NCI-H187 (cell line): ENCODE measurements around the gene SELENOH.

Experiments
- DNase-seq, 2 experiments: peaks; one replicate each; lab custom pipeline; 2025; lab: John Stamatoyannopoulos, UW

Gene SELENOH

DNA sequence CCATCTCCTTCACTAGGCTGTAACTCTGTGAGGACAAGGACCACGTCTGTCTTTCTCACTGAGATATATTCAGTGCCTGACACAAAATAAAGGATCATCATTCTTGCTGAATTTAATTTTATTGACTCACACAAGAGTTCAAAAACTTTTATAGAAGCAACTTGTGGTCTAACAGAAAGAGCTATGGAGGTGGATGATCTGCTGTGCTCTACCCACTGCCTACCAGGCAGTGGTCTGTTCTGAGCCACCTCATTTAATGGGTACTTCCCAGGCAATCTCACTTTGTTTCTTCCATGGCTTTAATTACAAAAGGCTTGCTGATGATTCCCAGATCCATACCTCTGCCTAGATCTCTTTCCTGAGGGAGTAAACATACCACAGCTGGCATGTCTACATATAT is 5.6 kb downstream of the SELENOH start:
- no peak for DNase-seq

DNA sequence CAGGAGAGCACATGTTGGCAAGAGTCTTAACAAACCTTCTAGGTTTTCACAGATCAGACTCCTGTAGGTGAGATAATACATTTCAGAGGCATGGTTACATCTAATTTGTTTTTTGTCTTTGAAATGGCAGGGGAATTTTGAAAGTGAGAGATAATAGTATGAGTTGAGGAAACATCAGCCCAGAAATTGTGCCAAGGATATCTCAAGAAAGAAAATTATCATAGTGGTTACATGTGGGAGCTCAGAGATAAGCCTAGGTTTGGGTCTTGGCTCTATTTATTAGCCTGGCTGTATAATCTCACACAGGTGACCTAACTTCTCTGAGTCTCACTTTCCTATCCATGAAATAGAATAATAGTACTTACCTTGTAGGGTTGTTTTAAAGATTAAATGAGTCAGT is 9.9 kb downstream of the SELENOH start:
- DNase-seq = no peak

DNA sequence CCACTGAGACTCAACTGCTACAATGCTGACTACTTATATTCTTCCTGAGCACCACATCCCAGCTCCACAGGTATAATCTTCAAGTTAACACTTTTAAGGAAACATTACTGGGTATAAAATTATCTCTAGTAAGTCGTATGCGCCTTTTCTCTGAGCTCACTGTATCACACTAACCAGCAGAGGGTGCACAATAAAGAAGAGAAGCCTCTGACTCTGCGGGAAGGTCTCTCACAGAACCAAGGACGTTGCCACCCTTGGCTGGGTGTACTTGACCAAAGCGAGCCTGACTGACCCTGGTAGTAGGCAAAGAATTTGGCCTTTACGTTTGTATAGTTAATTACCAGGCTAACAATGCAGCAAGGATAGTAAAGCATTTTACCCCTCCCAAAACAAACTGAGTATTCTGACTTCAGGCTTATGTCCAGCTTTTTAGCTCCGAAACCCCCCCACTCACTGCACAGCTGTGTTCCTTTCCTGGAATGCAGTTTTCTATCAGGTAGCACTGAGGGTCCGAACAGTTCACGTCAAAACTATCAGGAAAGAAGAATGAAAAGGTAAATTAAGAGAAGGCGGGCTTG is 10.5 kb downstream of the SELENOH start, which contains the start of gene BTBD18:
BTBD18 (minus strand) TSS at position 144 of the 578 bp plus-strand sequence. CDS start 631 bp downstream, outside the sequence.
- no peak for DNase-seq

DNA sequence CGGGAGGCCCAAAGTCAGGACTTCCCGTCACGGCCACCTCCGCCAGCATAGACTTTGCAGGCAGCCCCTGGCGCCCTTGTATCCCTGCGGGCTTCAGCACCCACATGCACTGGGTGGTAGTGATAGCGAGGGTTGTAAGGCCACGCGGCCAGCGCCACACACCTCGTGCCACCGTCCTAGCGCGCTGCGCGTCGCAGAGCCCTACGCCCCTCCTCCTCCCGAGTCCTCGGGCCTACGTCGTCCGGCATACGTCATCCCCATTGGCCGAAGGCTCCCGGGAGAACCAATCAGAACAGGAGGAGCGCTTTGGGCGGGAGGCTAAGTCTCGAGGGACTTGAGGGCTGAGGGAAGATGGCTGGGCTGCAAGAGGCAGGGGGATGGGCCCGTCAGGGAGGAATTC is 11.7 kb downstream of the SELENOH start:
- DNase-seq = no peak

DNA sequence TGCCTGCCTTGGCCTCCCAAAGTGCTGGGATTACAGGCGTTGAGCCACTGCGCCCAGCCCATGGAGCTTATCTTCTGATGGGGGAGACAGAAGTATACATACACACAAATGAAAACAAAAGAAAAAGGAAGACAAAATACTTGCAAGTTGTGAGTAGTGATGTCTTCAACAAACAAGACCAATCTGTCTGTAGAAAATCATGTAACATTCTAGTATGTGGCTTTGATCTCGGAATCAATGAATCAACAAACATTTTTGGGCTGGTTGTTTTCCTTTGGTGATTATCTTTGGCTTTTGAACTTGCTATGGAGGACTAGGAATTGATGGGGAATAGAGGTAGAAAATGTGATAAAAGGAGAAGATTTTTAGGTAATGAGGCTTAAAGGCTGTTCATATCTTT is 16.9 kb downstream of the SELENOH start:
- DNase-seq = no peak

DNA sequence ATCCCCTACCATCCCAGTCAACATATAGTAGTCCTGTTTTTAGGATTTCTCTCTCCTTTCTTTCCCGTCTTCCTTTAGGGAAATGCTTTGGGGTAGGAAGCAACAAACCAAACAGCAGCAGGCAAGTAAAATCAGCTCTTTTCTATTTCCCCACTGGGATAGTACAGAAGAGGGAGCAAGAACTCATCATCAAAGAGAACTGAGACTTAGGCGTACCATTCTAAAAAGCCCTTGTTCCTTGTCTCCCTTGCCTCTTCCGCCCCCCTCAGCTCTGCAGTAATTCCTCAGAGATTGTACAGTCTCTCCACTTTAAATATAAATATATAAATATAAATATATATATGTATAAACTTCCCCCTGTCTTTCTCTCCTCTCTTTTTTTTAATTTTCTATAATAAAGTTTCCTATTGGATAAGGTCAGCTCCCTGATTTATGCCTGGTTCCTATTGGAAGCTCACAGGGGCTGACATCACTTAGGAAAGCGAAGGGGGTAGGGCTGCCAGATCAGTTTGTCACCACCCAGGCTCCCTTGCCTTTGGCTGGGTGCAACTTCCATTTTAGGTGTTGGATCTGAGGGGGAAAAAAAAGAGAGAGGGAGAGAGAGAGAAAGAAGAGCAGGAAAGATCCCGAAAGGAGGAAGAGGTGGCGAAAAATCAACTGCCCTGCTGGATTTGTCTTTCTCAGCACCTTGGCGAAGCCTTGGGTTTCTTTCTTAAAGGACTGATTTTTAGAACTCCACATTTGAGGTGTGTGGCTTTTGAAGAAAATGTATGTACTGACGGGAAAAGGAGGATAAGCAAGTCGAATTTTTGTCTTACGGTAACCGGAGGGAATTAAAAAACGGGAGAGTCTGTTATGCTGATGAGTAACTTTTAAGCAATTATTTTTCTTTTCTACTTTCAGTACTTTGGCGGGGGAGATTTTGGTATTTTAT is 20.3 kb downstream of the SELENOH start, which contains the start of gene CTNND1:
CTNND1 (plus strand) TSS at position 502 of the 934 bp plus-strand sequence. CDS start 29,677 bp downstream, outside the sequence.
- DNase-seq = no peak

DNA sequence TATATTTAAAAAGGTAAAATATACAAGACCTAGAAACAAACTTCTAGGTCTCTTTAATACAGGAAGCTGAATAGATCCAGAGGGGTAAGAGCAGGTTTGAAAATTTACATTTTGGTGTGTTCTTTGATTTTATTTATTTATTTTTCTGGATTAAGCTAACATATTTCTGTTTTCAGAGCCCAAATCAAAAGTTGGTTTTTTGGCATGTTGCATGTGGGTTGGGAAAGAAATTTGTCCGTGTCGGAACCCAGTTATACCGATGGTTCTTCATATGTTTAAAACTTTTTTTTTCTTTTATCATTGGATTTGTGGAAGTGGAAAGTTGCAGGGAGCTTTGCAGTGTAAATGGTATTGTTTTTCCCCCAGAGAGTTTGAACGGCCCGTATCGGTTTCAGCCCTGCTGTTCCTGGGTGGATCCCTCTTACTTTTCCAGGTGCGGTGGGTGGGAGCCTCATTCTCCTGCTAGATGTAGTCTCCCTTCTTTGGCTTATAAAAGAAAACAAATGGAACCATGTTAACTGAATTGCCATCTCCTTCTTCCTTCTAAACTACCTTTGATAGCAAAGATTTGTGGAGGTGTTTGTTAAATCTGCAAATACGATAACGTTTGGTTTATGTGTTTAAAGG is 21.1 kb downstream of the SELENOH start:
- no peak for DNase-seq

DNA sequence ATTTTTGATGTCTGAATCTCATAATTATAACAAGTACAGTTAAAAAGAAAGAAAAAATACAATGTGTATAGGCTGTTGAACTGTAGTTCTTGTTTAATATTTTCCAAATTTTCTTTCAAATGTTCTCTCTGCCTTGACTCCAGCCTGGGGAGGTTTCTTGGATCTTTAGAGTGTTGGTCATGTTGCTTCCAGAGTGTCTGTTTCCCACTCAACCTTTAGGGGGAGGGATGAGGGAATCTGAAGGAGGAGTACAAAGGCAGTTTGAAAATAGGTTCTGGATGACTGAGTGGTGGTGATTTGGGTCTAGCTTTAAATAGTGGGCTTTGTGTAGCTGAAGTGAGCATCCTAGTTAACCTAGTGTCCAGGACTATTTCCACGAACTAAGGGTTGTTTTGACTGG is 22.3 kb downstream of the SELENOH start:
- no peak for DNase-seq

DNA sequence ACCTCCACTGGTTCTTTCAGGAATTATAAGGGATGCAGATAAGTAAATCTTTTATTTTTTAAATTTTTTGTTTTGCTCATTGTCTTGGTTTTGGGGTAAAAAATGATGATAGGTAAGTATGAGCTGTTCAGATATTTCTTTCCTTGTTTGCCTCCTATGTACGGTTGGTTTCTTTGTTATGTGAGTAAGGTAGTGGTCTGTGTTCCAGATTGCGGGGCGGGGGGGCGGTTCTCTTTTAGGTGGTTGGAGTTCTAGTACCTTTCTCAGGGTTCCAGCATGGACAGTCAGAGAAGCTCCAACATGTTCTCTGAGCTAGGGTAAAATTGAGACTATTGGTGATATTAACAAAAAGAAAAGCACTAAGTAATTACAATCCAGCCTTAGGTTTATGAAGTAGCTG is 22.7 kb downstream of the SELENOH start:
- DNase-seq = no peak

DNA sequence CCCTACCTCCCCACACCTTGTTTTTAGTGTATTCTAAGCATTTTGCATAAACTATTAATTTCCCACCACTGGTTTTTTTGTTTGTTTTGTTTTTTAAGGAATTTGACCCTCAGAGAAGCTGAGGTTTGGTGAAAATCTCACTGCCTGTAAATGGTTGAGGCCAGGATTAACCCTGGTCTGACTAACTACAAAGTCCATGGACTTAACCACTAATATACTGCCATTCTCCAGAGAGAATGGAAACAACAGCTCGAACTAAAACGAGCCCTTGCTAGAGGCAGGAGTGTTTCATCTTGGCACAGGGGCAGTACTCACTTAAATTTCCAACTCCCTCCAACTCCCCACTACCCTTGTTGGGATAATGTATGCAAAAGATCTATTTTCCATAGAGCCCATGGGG is 23.3 kb downstream of the SELENOH start:
- no peak for DNase-seq

DNA sequence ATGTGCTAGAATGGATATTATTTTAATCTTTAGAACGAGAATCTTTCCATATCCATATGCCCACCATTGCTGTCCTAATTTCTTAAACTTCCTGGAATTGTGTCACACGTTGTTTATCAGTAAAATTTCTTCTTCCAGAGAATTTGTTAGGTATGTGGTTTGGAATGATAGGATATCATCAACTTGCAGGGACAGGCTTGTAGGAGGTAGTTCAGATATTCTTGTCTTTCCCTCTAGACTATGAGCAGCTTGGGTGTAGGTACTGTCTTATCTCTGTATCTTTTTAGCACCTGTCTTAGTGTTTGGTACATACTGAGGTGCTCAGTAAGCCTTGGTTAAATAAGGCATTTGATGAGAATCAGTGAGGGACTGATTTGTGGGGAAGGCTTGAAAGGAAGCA is 23.7 kb downstream of the SELENOH start:
- no peak for DNase-seq

DNA sequence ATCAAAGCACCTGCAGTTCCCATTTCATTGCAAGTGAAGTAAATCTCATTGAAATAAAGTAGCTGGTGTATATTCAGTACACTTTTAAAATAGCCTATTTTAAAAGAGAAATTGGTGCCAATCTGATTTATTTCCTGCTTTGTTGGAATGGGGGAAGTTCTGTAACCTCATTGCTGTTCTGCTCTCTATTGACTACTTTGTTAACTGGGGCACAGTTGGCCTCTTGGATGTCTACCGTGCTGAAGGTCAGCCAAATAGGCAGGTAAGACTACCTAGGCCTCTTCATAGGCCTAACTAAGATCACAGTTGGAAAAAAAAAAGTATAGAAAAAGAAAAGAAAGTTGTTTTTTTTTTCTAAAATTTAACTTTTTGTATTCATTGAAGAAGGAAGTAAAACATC is 29.5 kb downstream of the SELENOH start:
- DNase-seq = no peak

DNA sequence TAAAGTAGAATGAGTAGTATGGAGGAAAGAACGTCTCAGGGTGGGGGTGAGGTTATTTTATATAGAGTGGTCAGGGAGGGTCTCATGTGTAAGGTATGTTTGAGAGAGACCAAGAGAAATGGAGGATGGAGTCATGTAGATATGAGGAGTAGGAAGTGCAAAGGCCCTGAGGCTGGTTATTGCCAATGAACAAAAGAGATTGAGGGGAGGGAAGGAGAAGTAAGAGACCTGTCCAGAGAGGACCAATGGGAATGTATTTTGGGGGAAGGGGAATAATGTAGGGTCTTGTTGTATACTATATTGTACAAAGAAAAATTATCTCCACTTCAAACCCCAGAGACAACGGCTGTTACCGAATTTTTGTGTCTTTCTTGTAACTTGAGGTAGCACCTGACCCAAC is 30.1 kb downstream of the SELENOH start:
- DNase-seq = no peak

DNA sequence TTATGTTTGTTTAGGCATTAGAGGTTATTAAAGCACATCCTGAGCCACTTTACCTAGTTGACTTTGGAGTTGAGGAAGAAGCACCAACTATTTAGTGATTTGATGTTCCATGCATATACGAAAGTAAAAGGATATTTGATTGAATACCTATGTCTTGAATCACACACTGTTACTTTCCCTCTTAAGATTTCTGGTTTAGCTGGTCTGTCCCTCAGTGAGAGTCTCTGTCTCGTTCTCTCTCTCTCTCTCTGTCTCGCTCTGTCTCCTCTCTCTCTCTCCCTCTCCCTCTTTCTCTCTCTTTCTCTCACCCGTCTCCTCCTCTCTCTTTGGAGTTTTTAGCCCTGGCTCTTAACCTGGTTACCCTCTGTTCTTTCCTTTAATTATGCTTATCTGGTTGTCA is 31.3 kb downstream of the SELENOH start:
- DNase-seq = no peak

DNA sequence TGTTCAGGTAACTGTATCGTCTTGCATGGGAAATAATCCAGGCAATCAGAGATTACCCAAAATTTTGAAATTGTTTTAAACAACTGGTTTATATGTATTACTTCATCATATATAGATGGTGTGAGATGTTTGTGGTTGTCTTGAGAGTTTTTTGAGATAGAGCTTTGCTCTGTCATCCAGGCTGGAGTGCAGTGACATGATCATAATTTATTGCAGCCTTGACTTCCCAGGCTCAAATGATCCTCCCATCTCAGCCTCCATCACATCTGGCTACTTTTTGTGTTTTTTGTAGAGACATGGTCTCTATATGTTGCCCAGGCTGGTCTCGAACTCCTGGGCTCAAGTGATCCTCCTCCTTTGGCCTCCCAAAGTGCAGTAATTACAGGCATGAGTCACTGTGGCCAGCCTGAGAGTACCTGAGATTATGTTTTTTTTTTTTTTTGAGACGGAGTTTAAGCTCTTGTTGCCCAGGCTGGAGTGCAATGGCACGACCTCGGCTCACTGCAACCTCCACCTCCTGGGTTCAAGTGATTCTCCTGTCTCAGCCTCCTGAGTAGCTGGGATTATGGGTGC is 31.8 kb downstream of the SELENOH start:
- no peak for DNase-seq

DNA sequence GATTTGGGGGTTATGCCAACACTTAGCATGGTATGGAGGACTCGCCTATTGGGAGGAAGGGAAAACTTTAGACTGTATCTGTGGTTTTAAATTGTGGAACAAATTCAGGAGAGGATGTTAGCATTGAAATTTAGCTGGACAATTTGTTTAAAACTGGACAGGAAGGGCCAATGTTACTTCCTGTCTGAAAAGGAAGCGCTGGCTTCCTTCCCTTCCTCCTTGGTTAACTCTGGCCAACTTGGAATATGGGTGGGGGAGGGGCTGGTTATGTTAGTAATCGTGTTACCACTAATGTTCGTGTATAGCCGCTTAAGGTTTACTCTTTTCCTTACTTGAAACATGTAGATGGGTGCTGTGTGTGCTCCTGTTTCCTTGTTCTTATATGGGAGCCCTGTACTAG is 34.2 kb downstream of the SELENOH start:
- DNase-seq = no peak

DNA sequence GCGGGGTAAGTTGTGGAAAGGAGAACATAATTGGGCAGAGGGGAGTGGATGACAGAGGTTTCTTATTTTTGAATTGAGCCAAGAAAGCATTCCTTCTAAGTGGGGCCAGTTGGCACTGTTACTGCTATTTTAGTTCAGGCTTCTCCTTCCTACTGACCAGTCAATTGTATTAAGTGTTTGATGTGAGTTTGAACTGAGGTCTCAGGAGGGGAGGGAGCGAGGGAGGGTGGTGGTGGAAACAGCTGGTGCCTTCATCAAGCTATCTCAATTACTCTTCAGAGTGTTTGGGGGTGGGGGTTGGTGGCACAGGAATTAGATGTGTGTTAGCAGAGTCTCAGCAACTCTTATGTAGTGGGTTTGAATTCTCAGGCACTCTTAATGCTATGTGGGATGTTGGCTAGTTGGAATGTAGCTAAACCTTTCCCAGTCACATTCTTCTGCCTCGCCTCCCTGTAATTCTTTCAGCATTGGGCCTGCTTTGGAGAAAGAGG is 34.8 kb downstream of the SELENOH start:
- DNase-seq = no peak

DNA sequence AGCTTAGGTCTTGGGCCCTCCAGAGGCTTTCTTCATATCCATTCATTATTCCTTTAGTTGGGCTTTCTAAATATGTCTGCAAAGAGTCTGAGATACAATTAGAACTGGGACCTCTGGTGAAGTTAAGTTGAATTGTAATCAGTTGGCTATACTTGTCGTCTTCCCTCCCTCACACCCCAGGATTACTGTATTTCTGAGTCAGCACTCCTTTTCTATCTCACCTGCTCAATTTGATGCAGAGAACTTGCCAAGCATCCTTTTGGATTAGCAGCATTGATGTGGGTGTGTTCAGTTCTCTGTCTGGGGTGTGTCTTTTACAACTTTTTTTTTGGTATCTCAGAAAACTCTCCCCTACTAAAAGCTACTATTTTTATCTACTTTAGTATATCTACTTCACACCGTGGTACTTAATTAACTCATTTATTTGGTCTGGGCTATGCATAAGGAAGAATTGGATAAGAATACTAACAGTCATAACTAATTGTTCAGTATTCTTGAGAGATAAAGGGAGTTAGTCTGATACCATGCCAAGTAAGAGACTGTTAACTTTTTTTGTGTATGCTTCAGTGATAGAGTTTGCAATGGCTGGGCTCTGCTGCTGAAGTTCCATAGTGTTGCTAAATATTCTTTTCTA is 35.4 kb downstream of the SELENOH start:
- DNase-seq = no peak

DNA sequence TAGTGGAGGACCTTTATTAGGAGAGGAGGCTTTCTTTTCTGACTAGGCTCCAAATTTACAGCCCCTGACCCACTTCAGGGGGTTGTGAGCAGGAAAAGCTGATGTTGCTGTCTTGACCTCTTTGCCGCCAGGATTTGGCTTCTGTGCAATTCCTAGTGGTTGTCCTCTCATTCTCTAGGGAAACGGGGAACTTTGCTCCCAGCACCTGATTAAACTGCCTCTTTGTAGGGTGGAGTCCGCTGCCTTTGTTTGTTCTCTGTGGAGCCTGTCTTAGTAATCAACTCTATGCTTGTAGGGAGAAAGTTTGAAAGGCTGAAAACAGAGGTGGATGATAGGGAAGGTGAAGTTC is 36.7 kb downstream of the SELENOH start:
- no peak for DNase-seq

DNA sequence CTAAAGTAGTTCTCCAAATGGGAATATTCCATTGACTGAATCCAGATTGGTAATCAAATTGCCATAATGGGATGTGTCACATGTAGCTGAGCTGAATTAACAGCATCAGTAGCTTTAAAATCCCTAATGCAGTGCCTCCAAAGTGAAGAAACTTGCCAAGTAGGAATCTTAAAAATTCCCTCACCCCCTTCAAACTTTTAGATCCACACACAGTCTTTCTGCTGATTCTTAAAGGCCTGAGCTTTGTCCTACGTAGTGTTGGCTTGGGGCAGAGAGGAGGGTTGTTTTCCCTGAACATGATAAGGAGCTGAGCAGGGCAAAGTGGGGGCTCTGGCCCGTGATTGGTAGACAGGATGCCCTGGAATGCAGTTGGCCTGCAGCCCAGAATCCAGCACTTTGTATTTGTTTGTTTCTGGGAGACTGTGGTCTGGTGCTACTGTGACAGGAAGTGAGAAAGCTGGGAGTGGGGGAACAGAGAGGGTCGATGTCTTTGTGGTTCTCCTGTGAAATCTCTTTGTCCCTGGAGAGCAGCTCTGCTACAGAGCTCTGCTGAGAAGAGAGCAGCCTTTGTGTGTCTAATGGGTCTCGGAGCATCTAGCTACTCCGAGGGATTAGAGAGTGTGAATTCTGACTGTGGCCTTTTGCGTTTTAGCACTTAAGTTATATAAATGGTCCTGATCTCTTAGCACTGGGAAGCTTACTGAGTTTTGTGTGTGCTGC is 37.2 kb downstream of the SELENOH start:
- DNase-seq = no peak

DNA sequence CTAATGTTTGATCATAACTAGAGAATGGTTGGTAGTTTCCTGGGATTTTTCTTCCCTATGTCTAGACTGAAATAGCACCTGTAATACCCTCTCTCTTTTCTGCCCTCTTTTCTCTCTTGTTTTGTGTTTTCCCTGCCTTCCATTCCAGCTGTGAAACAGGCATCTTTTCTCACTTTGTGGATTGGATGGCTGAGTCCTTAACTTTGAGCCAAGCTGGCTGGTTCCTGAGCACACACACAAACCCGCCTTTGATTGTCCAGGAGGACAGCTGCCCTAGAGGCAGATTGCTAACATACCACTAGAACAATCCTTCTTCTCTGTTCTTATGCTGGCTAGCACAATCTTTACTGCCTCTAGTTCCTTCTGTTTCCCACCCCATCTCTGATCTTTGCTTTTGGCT is 38.0 kb downstream of the SELENOH start:
- no peak for DNase-seq
